ENCODE data around the gene CRACDL.

DNA sequence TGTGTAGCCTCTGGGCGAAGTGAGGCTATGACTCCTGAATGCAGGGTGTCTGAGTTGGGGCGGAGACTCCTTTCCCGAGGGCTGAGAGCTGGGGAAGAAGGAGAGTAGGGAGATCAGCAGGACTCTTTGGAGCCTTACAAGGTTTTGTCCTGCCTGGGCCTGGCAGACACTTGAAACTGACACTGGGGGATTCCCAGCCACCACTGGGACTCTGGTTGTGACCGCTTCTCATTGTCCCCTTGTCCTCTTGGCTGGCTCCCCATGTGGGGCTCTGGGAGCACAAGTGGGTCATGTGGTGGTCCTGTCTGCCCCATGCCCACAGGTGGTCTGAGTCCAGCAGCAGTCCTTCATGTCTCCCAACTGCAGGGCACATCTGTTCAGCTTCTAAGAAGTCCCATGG is 126.9 kb downstream of the CRACDL start:
- TF ChIP-seq POLR2A (IDR thresholded peaks at IDR 0.05) = no peak
- no peak for TF ChIP-seq CTCF (IDR thresholded peaks at IDR 0.05)

All from adrenal gland (tissue), 5 donors.